Pancreas (tissue), 10 donors: ENCODE measurements around the gene NAT16. TPM values are rescaled to one million over a fixed set of nuclear protein-coding genes. Genes with fewer than 3 reads are reported as not detected.

Source experiments
- ATAC-seq, 4 donors: fragments of 200-7000 bp; cut with Tn5 transposase; one replicate each; pipeline versions ENCODE4 v1.8.0 to v1.9.1; 2020; ENCODE audit warnings: mild to moderate bottlenecking in 4 of 4, moderate library complexity in 4 of 4
- DNase-seq, 6 donors: peaks; one replicate each; pipeline ENCODE4 v3.0.0-alpha.2; 2020
- FAIRE-seq: peaks from 2 replicates; lab custom pipeline; 2012; peaks lifted over from hg19 to GRCh38; lab: Jason Lieb, UNC
- H3K27ac ChIP-seq, 4 donors: fragments of 200-600 bp; sonication (generic); 1 replicate in 3 of 4; 2 replicates in 1 of 4; pipeline versions ENCODE4 v1.5.0 to v1.8.0; 2020
- H3K27me3 ChIP-seq, 4 donors: fragments of 200-600 bp; one replicate each; pipeline ENCODE4 v1.8.0; 2021
- H3K36me3 ChIP-seq, 3 donors: fragments of 200-600 bp; sonication (generic) in 1 of 3; one replicate each; pipeline versions ENCODE4 v1.5.0 to v1.8.0; 2020 to 2021
- H3K4me1 ChIP-seq, 3 donors: fragments of 200-600 bp; one replicate each; pipeline ENCODE4 v1.8.0; 2021
- H3K4me3 ChIP-seq, 4 donors: fragments of 200-600 bp; sonication (generic) in 2 of 4; one replicate each; pipeline versions ENCODE4 v1.5.0 to v1.8.0; 2020 to 2021
- H3K9me3 ChIP-seq, 4 donors: fragments of 200-600 bp; one replicate each; pipeline ENCODE4 v1.8.0; 2021
- WGBS, 2 donors: extraction: QIAGEN DNeasy Blood & Tissue Kit; methylation state at CpG; one replicate each; pipeline ENCODE4 v1.1.7; 2013; 5-methylcytosine and 5-hydroxymethylcytosine counted together
- intact Hi-C, 3 donors: fragments of 100-400 bp; cut with DNase I; formaldehyde crosslinking; loops; one replicate each; pipeline versions ENCODE4 v1.11.1 to v1.14.2; 2022
- polyA plus RNA-seq, 2 donors: library from polyadenylated mRNA; stranded (reverse); fragments of 200-250 nt; gene quantifications; one replicate each; pipeline ENCODE4 v1.2.3, GENCODE V29; 2013
- total RNA-seq, 6 donors: library from RNA; stranded (reverse); fragmentation: NEBNext Ultra II Directional in 4 of 6; extraction: Animal tissue kit (Norgen Biotek cat#: 25700) in 4 of 6; gene quantifications; one replicate each; pipeline versions ENCODE4 v1.2.1 to v1.2.4, GENCODE V29; 2021 to 2023
- TF ChIP-seq, protein P1 (sequence below), 4 donors: fragments of 200-600 bp; sonication (generic) in 3 of 4; IDR thresholded peaks; one replicate each; pipeline versions ENCODE4 v1.5.0 to v1.8.0; 2021; ENCODE audit warnings: antibody characterized with exemption in 4 of 4
- donor health status: healthy with polysubstance abuse.
- donor health status: DM: no; HTN: no; CAD: no; lungs with moderate emphysema.
- donor health status: DM: no; HTN: no; CAD: no.
- donor health status: control.
- donor health status: control.
- donor health status: Bipolar disorder and iron deficiency.
- donor health status: DM: yes; HTN: yes; CAD: no.
- donor health status: DM: no; HTN: no; CAD: no.
- donor health status: DM: no; HTN: no; CAD: no.
- donor health status: DM: yes; HTN: yes; CAD: no.

The NAT16 gene
- total and polyA plus RNA-seq, 8 donors, result 0.19 to 3.6 (median 0.49) TPM; not detected in 1

DNA sequence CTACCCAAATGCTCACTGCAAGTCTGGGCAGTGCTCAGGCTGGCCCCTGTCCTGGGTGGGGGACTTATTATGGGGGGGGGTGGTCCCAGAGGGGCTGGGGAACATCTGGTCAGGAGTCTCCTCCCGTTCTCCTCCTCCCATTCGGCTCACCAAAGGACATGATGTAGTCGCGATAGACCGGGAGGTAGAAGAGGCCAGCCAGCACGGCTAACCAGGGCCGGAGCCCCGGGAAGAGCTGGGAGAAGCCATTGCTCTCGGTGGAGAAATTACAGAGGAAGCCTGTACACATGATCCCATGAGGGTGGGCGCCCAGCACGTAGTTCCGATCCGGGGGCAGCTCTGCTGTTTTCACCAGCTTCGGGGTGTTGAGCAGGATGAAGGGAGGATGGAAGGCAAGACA is 18.4 kb upstream of the NAT16 start:
- no peak overlapping the region for H3K27ac ChIP-seq
- no peaks in the 10 kb centered on the region for H3K36me3 ChIP-seq
- no peak overlapping the region for H3K4me3 ChIP-seq
- H3K9me3 ChIP-seq, result no peaks in the 10 kb centered on the region
- no peak for FAIRE-seq
- H3K4me1 ChIP-seq, result peaks cover 0 to 3% (median 0%) of the 10 kb centered on the region in 3 donors
- no peak for ATAC-seq
- peaks cover 0 to 2% (median 0%) of the 10 kb centered on the region in 4 donors for H3K27me3 ChIP-seq
- intact Hi-C loops, result loop anchor here in 2 of 3 donors (10.0 kb wide), 1 partner anchor 54 kb away; no protein-coding TSS in a partner anchor
- 64 to 68% methylated on average over 14 of the region's 14 CpGs for WGBS, 2 donors
- TF ChIP-seq, protein P1, sequence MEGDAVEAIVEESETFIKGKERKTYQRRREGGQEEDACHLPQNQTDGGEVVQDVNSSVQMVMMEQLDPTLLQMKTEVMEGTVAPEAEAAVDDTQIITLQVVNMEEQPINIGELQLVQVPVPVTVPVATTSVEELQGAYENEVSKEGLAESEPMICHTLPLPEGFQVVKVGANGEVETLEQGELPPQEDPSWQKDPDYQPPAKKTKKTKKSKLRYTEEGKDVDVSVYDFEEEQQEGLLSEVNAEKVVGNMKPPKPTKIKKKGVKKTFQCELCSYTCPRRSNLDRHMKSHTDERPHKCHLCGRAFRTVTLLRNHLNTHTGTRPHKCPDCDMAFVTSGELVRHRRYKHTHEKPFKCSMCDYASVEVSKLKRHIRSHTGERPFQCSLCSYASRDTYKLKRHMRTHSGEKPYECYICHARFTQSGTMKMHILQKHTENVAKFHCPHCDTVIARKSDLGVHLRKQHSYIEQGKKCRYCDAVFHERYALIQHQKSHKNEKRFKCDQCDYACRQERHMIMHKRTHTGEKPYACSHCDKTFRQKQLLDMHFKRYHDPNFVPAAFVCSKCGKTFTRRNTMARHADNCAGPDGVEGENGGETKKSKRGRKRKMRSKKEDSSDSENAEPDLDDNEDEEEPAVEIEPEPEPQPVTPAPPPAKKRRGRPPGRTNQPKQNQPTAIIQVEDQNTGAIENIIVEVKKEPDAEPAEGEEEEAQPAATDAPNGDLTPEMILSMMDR (IDR thresholded peaks at IDR 0.05), result no peak
- no peak for DNase-seq

DNA sequence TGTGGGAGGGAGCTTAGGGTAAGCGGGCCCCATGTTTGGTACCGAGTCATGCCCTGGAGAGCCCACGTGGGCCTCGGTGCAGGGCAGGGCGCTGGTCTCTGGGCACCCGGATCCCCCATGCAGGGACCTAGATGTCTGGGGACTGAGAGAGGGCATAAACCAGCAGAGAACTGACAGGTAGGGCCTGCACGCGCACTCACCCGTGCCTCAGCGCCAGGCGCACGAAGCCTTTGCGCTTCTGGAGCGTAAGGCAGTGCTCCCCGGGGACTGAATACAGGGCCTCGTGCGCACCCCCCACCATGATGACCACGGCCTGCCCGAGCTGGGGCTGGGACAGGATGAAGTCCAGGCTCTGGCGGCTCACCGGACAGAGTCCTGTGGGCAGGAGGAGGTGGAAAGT is 17.9 kb upstream of the NAT16 start:
- no peaks in the 10 kb centered on the region for H3K9me3 ChIP-seq
- H3K27me3 ChIP-seq, result peaks cover 0 to 2% (median 0%) of the 10 kb centered on the region in 4 donors
- no peak for FAIRE-seq

DNA sequence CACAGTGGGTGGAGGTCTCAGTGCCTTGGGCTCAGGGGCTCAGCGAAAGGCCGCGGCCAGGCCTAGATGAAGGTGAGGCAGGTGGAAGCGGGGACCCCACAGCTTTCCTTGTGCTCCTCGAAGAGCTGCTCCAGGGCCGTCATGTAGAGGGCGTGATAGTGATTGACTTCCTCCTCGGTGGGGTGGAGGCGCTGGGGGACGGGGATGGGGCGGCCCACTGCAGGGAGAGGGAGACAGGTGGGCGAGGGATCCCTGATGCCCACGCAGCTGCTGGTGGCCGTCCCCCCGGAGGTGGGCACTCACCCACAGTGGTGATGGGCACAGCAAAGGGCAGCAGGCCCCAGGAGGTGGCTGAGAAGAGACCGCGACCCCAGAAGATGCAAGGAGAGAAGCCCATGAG is 15.8 kb upstream of the NAT16 start:
- DNase-seq (no peak), ATAC-seq (no peak), FAIRE-seq (no peak)
- intact Hi-C loops, result loop anchor here in 2 of 3 donors (10.0 kb wide), 1 partner anchor 51 kb away; no protein-coding TSS in a partner anchor
- H3K4me1 ChIP-seq, result no peaks in the 10 kb centered on the region
- H3K4me3 ChIP-seq, result no peak overlapping the region
- no peaks in the 10 kb centered on the region for H3K27me3 ChIP-seq
- H3K36me3 ChIP-seq, result no peaks in the 10 kb centered on the region
- 83 to 84% methylated on average over 17 of the region's 17 CpGs for WGBS, 2 donors
- H3K27ac ChIP-seq, result no peak overlapping the region
- no peaks in the 10 kb centered on the region for H3K9me3 ChIP-seq
- TF ChIP-seq, protein P1 (IDR thresholded peaks at IDR 0.05), result no peak

More for the DNA sequence above, 17.9 kb upstream of the NAT16 start:
- intact Hi-C loops, result loop anchor here in 2 of 3 donors (10.0 kb wide), 1 partner anchor 53 kb away; no protein-coding TSS in a partner anchor
- ATAC-seq (no peak), DNase-seq (no peak)
- H3K27ac ChIP-seq, result no peak overlapping the region
- H3K4me3 ChIP-seq, result no peak overlapping the region
- TF ChIP-seq, protein P1 (IDR thresholded peaks at IDR 0.05), result no peak
- H3K4me1 ChIP-seq, result peaks cover 0 to 3% (median 0%) of the 10 kb centered on the region in 3 donors
- H3K36me3 ChIP-seq, result no peaks in the 10 kb centered on the region
- WGBS, 2 donors, result 72 to 73% methylated on average over 21 of the region's 21 CpGs

DNA sequence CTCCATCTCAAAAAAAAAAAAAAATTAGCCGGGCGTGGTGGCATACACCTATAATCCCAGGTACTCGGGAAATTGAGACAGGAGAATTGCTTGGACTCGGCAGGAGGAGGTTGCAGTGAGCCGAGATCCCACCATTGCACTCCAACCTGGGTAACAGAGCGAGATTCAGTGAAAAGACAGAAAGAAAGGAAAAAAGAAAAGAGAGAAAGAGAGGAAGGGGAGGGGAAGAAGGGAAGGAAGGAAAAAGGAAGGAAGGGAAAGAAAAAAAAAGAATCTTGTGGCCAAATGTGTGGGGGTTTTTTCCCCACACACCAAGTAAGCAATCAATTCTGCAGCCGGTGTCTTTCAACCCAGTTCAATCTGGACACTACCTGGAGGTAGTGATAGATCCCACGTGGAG is 9.0 kb upstream of the NAT16 start:
- TF ChIP-seq, protein P1 (IDR thresholded peaks at IDR 0.05), result no peak
- FAIRE-seq, result no peak
- H3K9me3 ChIP-seq, result no peaks in the 10 kb centered on the region
- no peak overlapping the region for H3K4me3 ChIP-seq
- H3K36me3 ChIP-seq, result no peaks in the 10 kb centered on the region
- no peak for ATAC-seq
- 73 to 76% methylated on average over 8 of the region's 8 CpGs for WGBS, 2 donors
- no peak for DNase-seq
- no peaks in the 10 kb centered on the region for H3K4me1 ChIP-seq
- intact Hi-C loops, result no loop called here
- H3K27me3 ChIP-seq, result no peaks in the 10 kb centered on the region
- no peak overlapping the region for H3K27ac ChIP-seq

DNA sequence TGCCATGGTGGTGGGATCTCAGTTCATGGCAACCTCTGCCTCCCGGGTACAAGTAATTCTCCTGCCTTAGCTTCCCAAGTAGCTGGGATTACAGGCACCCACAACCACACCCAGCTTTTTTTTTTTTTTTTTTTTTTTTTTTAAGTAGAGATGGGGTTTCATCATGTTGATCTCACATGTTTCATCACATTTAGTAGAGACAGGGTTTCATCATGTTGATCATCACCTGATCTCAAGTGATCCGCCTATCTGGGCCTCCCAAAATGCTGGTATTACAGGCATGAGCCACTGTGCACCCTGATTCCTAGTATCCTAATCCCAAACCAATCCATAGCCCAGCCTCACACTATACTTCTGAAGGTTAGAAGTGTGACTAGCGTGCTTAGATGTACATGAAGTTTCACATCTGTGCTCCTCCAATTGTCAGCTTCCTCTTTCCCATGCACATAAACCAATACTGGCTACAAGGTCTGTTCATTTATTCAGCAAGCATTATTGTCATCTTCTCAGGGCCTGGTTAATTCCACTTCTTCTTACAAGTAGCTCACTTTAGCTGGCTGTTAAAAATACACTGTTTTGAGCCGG is 6.8 kb upstream of the NAT16 start:
- WGBS, 2 donors, result 78 to 91% methylated on average over 4 of the region's 4 CpGs
- H3K27ac ChIP-seq, result no peak overlapping the region
- intact Hi-C loops, result no loop called here
- no peaks in the 10 kb centered on the region for H3K27me3 ChIP-seq
- H3K9me3 ChIP-seq, result no peaks in the 10 kb centered on the region
- H3K4me3 ChIP-seq, result no peak overlapping the region
- TF ChIP-seq, protein P1 (IDR thresholded peaks at IDR 0.05), result no peak
- FAIRE-seq (no peak), DNase-seq (no peak), ATAC-seq (no peak)
- no peaks in the 10 kb centered on the region for H3K36me3 ChIP-seq
- no peaks in the 10 kb centered on the region for H3K4me1 ChIP-seq
